HEK293 (cell line): ENCODE data around the gene NAA35.
A peak's percentile ranks its signal among the peaks of the same experiment; 100 is the strongest.

Source experiments
- CTCF ChIA-PET: fragments of 350-600 bp; formaldehyde crosslinking; extraction: SDS; loops from one replicate; lab custom pipeline; 2021; ENCODE audit warnings: antibody characterized with exemption; lab: Yijun Ruan, JAX
- POLR2A ChIA-PET: fragments of 300-600 bp; formaldehyde crosslinking; extraction: SDS; loops from one replicate; lab custom pipeline; 2020; ENCODE audit warnings: antibody characterized with exemption, inconsistent platforms; lab: Yijun Ruan, JAX
- H3K27ac ChIP-seq: fragments of 200-500 bp; sonication (Bioruptor generic); 2 replicates; pipeline ENCODE4 v1.5.1; 2014; ENCODE audit warnings: low read depth, low read length, control low read depth, inconsistent platforms; ENCODE audit errors: extremely low read depth
- H3K36me3 ChIP-seq, 2 experiments: fragments of 200-500 bp in 1 of 2; sonication (Bioruptor generic) in 1 of 2; 1 replicate in 1 of 2; 2 replicates in 1 of 2; pipeline ENCODE4 v1.5.1; 2014 to 2017; ENCODE audit warnings: inconsistent platforms in 2 of 2, low read length in 2 of 2; ENCODE audit not compliant: control insufficient read depth in 2 of 2, insufficient read depth in 1 of 2
- H3K4me1 ChIP-seq: fragments of 200-500 bp; sonication (Bioruptor generic); 2 replicates; pipeline ENCODE4 v1.5.1; 2014; ENCODE audit warnings: mild to moderate bottlenecking, low read length, inconsistent platforms; ENCODE audit not compliant: control insufficient read depth, insufficient read depth
- H3K4me3 ChIP-seq: 2 replicates; pipeline ENCODE4 v1.5.1; 2011; ENCODE audit warnings: low read depth, mild to moderate bottlenecking, control low read depth, low read length, moderate library complexity
- H3K9me3 ChIP-seq: fragments of 200-500 bp; sonication (Bioruptor generic); 2 replicates; pipeline ENCODE4 v1.5.1; 2014; ENCODE audit warnings: low read depth, low read length, inconsistent platforms; ENCODE audit not compliant: control insufficient read depth, insufficient read depth
- GLI2 ChIP-seq: fragments of 450-650 bp; formaldehyde crosslinking; IDR thresholded peaks from 2 replicates; pipeline ENCODE4; 2017; ENCODE audit warnings: missing biosample characterization, missing genetic modification characterization, low read depth, borderline replicate concordance
- KLF10 ChIP-seq: fragments of 450-650 bp; IDR thresholded peaks from 2 replicates; pipeline ENCODE4 v1.5.1; 2018; ENCODE audit warnings: missing biosample characterization, mild to moderate bottlenecking, missing genetic modification characterization
- OVOL3 ChIP-seq: fragments of 450-650 bp; formaldehyde crosslinking; IDR thresholded peaks from 2 replicates; pipeline ENCODE4 v1.5.1; 2016; ENCODE audit warnings: missing biosample characterization, missing genetic modification characterization
- SCRT1 ChIP-seq: fragments of 450-650 bp; formaldehyde crosslinking; IDR thresholded peaks from 2 replicates; pipeline ENCODE4 v1.5.1; 2016; ENCODE audit warnings: missing biosample characterization, missing genetic modification characterization, borderline replicate concordance
- SCRT2 ChIP-seq: fragments of 450-650 bp; formaldehyde crosslinking; IDR thresholded peaks from 2 replicates; pipeline ENCODE4 v1.5.1; 2016; ENCODE audit warnings: missing biosample characterization, missing genetic modification characterization
- TCF7L2 ChIP-seq: IDR thresholded peaks from 2 replicates; pipeline ENCODE4 v1.6.1; 2011; ENCODE audit warnings: low read depth, mild to moderate bottlenecking, inconsistent platforms, low read length, moderate library complexity, borderline replicate concordance
- ZBTB8A ChIP-seq: fragments of 450-650 bp; formaldehyde crosslinking; IDR thresholded peaks from 2 replicates; pipeline ENCODE4 v1.5.1; 2016; ENCODE audit warnings: missing biosample characterization, missing genetic modification characterization
- ZFP3 ChIP-seq: fragments of 450-650 bp; formaldehyde crosslinking; IDR thresholded peaks from 2 replicates; pipeline ENCODE4 v1.5.1; 2016; ENCODE audit warnings: low read depth, missing biosample characterization, missing genetic modification characterization
- ZNF121 ChIP-seq: fragments of 450-650 bp; formaldehyde crosslinking; IDR thresholded peaks from 2 replicates; pipeline ENCODE4 v1.5.1; 2016; ENCODE audit warnings: missing biosample characterization, missing genetic modification characterization
- ZNF184 ChIP-seq: fragments of 450-650 bp; IDR thresholded peaks from 2 replicates; pipeline ENCODE4 v1.5.1; 2018; ENCODE audit warnings: missing biosample characterization, mild to moderate bottlenecking, missing genetic modification characterization
- ZNF335 ChIP-seq: fragments of 450-650 bp; formaldehyde crosslinking; conservative IDR thresholded peaks from 2 replicates; pipeline ENCODE4 v1.5.1; 2016; ENCODE audit warnings: missing biosample characterization, missing genetic modification characterization
- ZNF394 ChIP-seq: fragments of 450-650 bp; formaldehyde crosslinking; IDR thresholded peaks from 2 replicates; pipeline ENCODE4 v1.5.1; 2016; ENCODE audit warnings: missing biosample characterization, missing genetic modification characterization, mild to moderate bottlenecking, moderate library complexity, borderline replicate concordance
- ZNF626 ChIP-seq: fragments of 450-650 bp; sonication (Bioruptor Pico); formaldehyde crosslinking; IDR thresholded peaks from 2 replicates; pipeline ENCODE4 v1.5.1; 2018; ENCODE audit warnings: missing biosample characterization, missing genetic modification characterization, inconsistent platforms
- ZNF660 ChIP-seq: fragments of 450-650 bp; IDR thresholded peaks from 2 replicates; pipeline ENCODE4 v1.5.1; 2018; ENCODE audit warnings: missing biosample characterization, mild to moderate bottlenecking, missing genetic modification characterization
- ZXDB ChIP-seq: fragments of 450-650 bp; formaldehyde crosslinking; IDR thresholded peaks from 2 replicates; pipeline ENCODE4 v1.5.1; 2016; ENCODE audit warnings: missing biosample characterization, missing genetic modification characterization
- TF ChIP-seq, protein P1 (sequence below): IDR thresholded peaks from 2 replicates; pipeline ENCODE4 v1.6.1; 2011; ENCODE audit warnings: mild to moderate bottlenecking, low read depth, low read length, borderline replicate concordance
- TF ChIP-seq, protein P2 (sequence below): fragments of 450-650 bp; formaldehyde crosslinking; IDR thresholded peaks from 2 replicates; pipeline ENCODE4 v1.5.1; 2016; ENCODE audit warnings: missing biosample characterization, missing genetic modification characterization
- TF ChIP-seq, protein P3 (sequence below): fragments of 450-650 bp; formaldehyde crosslinking; IDR thresholded peaks from 2 replicates; pipeline ENCODE4 v1.5.1; 2017; ENCODE audit warnings: missing biosample characterization, missing genetic modification characterization
- TF ChIP-seq, protein P4 (sequence below): fragments of 450-650 bp; formaldehyde crosslinking; IDR thresholded peaks from 2 replicates; pipeline ENCODE4 v1.5.1; 2016; ENCODE audit warnings: missing biosample characterization, missing genetic modification characterization, borderline replicate concordance

NAA35 gene

DNA sequence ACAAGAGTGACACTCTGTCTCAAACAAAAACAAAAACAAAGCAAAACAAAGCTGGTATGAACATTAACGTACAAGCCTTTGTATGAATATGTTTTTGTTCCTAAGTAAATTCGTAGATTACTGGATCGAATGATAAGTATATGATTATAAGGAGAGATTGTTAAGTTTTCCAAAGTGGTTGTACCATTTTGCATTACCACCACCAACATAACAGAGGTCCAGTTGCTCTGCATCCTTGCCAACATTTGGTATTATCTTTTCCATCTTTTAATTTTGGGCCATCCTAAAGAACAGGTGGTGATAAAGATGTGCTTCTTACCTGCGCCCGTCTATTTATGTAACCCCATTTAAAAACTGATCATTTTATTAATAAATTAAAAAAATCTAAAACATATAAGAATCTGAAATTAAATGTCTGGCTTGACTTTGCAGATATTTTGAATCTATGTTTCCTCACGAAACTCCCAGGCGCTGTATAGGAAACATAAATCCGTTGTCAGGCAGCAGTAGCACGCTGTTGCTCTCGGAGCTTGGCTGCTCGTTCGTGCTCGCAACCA lies 593 bp upstream of the NAA35 start (continued):
- TF ChIP-seq ZNF626 (tag by site-specific recombination) = 0 out of 2 replicates have a peak, but pooled peaks have one; percentile 16
- 0 out of 2 replicates have a peak, but pooled peaks have one; percentile 29 for TF ChIP-seq ZNF394
- TF ChIP-seq ZNF184 (tag by site-specific recombination) = no peak; the same call in none of the 2 replicates
- peak; percentile 92 for TF ChIP-seq SCRT2 (tag by site-specific recombination)
- TF ChIP-seq OVOL3 = no peak
- TF ChIP-seq, protein P1, sequence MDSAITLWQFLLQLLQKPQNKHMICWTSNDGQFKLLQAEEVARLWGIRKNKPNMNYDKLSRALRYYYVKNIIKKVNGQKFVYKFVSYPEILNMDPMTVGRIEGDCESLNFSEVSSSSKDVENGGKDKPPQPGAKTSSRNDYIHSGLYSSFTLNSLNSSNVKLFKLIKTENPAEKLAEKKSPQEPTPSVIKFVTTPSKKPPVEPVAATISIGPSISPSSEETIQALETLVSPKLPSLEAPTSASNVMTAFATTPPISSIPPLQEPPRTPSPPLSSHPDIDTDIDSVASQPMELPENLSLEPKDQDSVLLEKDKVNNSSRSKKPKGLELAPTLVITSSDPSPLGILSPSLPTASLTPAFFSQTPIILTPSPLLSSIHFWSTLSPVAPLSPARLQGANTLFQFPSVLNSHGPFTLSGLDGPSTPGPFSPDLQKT = no peak
- TF ChIP-seq GLI2 (tag by site-specific recombination) = no peak
- TF ChIP-seq SCRT1 (tag by site-specific recombination) = peak; percentile 49; the same call in 1 of the 2 replicates
- TF ChIP-seq ZXDB (tag by site-specific recombination) = 0 out of 2 replicates have a peak, but pooled peaks have one; percentile 18
- TF ChIP-seq ZFP3 = no peak
- TF ChIP-seq ZNF121 = no peak
- TF ChIP-seq, protein P2, sequence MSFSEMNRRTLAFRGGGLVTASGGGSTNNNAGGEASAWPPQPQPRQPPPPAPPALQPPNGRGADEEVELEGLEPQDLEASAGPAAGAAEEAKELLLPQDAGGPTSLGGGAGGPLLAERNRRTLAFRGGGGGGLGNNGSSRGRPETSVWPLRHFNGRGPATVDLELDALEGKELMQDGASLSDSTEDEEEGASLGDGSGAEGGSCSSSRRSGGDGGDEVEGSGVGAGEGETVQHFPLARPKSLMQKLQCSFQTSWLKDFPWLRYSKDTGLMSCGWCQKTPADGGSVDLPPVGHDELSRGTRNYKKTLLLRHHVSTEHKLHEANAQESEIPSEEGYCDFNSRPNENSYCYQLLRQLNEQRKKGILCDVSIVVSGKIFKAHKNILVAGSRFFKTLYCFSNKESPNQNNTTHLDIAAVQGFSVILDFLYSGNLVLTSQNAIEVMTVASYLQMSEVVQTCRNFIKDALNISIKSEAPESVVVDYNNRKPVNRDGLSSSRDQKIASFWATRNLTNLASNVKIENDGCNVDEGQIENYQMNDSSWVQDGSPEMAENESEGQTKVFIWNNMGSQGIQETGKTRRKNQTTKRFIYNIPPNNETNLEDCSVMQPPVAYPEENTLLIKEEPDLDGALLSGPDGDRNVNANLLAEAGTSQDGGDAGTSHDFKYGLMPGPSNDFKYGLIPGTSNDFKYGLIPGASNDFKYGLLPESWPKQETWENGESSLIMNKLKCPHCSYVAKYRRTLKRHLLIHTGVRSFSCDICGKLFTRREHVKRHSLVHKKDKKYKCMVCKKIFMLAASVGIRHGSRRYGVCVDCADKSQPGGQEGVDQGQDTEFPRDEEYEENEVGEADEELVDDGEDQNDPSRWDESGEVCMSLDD (tag by site-specific recombination) = no peak
- TF ChIP-seq ZNF660 = peak; percentile 52; the same call in 1 of the 2 replicates

DNA sequence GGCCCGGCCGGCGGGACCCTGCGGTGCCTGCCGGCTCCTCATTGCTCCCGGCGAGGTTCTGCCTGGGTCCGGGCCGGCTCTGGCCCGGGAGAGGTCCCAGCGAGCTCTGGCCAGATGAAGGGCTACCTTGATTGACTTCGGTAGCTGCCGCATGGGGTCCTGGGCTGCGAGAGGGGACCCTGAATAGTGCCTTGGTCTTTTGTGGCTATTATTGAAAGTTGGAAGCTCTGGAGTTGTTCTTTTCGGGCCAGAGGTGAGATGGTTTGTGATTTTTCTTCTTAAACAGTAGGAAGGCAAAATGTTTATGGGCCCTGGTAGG lies 635 bp downstream of the NAA35 start:
- Histone ChIP-seq H3K4me3 (peak overlapping the region; percentile 100), H3K9me3 (no peaks in the 10 kb centered on the region), H3K4me1 (peaks cover 3% of the 10 kb centered on the region; the same call in 1 of the 2 replicates), H3K27ac (peak overlapping the region; percentile 89), H3K36me3 (peaks cover 12 to 40% of the 10 kb centered on the region in 2 experiments; a peak in 2 of 3 replicates)
- TF ChIP-seq TCF7L2 (no peak), ZNF335 (peak; percentile 97), KLF10 (no peak), ZBTB8A (tag by site-specific recombination) (peak; percentile 51; the same call in 1 of the 2 replicates)
- TF ChIP-seq, protein P3, sequence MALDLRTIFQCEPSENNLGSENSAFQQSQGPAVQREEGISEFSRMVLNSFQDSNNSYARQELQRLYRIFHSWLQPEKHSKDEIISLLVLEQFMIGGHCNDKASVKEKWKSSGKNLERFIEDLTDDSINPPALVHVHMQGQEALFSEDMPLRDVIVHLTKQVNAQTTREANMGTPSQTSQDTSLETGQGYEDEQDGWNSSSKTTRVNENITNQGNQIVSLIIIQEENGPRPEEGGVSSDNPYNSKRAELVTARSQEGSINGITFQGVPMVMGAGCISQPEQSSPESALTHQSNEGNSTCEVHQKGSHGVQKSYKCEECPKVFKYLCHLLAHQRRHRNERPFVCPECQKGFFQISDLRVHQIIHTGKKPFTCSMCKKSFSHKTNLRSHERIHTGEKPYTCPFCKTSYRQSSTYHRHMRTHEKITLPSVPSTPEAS (tag by site-specific recombination) = no peak
- TF ChIP-seq, protein P4, sequence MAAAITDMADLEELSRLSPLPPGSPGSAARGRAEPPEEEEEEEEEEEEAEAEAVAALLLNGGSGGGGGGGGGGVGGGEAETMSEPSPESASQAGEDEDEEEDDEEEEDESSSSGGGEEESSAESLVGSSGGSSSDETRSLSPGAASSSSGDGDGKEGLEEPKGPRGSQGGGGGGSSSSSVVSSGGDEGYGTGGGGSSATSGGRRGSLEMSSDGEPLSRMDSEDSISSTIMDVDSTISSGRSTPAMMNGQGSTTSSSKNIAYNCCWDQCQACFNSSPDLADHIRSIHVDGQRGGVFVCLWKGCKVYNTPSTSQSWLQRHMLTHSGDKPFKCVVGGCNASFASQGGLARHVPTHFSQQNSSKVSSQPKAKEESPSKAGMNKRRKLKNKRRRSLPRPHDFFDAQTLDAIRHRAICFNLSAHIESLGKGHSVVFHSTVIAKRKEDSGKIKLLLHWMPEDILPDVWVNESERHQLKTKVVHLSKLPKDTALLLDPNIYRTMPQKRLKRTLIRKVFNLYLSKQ (tag by site-specific recombination) = no peak
- ChIA-PET CTCF (interaction anchor here (0.8 to 0.9 kb wide), 2 partner anchors 81 to 156 kb away, joined by 3 to 4 read pairs; no protein-coding TSS in a partner anchor), POLR2A (interaction anchor here (0.6 to 1.6 kb wide), 3 partner anchors 9 to 198 kb away, joined by 3 to 4 read pairs (median 3); no protein-coding TSS in a partner anchor)
